NCI-H2029 (cell line): Measurements from ENCODE around the gene KCNK7.

Experiments used
- DNase-seq: peaks from one replicate; lab custom pipeline; 2025; lab: John Stamatoyannopoulos, UW

The KCNK7 gene

DNA sequence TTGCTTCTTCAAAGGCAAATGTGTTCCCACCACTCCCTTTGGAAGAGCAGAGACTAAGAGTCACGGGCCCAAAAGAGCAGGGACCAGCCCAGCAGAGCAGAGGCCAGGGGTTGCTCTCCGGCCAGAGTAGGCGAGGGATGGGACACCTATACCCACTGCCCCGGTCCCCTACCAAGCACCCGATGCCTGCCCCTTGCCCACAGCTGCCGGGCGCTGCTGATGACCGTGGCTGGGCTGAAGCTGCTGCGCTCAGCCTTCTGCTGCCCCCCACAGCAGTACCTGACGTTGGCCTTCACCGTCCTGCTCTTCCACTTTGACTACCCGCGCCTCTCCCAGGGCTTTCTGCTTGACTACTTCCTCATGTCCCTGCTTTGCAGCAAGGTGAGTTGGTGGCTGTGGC lies 31.6 kb upstream of the KCNK7 start:
- no peak for DNase-seq

DNA sequence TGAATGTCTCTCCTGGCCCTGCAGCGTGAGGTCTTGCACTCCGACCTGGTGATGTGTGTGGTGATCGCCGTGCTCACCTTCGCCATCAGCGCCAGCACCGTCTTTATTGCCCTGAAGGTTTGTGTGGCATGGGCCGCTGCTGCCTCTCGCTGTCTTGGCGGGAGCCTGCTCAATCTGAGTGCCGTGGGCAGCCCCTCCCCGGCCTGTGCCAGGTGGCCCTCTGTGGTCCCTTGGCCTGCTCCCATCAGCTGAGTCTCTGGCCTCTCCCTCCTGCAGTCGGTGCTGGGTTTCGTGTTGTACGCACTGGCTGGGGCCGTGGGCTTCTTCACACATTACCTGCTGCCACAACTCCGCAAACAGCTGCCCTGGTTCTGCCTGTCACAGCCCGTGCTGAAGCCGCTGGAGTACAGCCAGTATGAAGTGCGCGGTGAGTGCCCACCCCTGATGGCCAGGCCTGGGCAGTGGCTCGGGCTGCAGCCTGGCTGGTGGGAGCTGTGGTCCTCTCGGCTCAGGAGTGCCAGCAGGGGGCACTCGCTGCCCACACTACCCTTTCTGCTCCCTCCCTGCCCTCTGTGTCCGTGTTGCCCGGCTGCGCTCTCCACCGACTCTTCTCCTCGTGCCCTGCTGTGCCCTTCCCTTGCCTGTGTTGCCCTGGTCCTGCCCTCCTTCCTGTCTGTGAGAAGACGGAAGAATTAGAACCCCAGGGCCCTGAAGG lies 30.2 kb upstream of the KCNK7 start:
- no peak for DNase-seq

DNA sequence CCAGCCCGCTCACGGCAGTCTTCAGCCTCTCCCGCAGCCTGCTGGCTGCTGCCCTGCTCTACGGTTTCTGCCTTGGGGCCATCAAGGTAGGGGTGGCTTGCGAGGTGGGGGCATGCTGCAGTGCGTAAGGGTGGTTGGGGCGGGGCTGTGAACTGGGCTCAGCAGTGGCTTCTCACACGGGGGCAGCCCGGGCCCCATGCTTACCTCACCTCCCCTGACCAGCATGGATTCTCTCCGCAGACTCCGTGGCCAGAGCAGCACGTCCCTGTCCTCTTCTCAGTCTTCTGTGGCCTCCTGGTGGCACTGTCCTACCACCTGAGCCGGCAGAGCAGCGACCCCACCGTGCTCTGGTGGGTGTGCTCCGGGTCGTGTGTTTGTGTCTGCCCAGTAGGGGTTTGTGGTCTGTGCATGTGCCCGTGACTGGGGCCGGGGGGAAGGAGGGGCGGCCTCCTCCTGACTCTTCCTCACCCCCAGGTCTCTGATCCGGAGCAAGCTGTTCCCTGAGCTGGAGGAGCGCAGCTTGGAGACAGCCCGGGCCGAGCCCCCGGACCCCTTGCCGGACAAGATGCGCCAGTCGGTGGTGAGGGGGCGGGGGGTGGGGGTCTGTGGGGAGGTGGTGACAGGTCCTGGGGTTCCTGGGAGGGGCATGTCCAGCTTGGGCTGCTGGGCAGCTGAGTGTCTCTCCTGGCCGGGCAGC lies 29.5 kb upstream of the KCNK7 start:
- no peak for DNase-seq

DNA sequence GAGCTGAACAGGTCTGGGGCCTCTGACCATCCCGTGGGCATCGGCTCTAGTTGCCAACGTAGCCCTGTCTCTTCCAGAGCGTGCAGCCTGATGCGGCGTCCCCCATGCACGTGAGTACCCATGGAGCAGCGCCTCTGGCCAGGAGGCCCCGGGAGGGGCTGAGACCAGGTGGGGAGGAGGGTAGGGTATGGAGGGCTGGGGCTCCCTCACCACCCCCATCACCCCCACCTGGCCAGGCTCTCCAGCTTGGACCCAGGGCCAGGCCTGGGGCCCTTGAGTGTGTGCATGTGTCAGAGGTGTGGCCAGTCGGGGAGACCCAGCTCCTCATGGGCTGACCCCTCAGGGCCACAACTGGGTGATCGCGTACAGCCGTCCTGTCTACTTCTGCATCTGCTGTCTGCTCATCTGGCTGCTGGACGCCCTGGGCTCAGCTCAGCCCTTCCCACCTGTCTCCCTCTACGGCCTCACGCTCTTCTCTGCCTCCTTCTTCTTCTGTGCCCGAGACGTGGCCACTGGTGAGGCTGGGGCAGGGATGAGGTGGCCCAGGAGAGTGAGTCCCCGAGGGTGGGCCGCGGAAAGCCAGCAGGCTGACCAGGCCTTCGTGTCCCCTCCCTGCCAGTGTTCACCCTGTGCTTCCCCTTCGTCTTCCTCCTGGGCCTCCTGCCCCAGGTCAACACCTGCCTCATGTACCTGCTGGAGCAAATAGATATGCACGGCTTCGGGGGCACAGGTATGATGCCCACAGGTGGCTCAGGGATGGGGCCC lies 28.4 kb upstream of the KCNK7 start:
- no peak for DNase-seq

DNA sequence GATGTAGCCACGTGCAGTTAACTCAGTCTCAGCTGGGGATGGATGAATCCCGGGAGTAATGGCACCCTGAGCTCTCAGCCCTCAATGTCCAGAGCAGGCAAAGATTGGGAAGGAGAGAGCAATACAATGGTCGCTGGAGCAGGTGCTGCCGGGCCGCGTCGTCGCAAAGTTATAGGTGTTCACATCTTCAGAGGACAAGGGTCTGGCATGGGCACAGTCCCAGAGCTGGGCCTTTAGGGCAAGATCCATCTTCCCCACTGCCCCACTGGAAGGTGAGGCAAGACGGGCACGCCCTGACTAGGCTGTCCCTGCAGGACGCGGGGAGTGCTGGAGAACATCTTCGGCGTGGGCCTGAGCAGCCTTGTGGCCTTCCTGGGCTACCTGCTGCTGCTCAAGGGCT lies 27.6 kb upstream of the KCNK7 start:
- DNase-seq: no peak

DNA sequence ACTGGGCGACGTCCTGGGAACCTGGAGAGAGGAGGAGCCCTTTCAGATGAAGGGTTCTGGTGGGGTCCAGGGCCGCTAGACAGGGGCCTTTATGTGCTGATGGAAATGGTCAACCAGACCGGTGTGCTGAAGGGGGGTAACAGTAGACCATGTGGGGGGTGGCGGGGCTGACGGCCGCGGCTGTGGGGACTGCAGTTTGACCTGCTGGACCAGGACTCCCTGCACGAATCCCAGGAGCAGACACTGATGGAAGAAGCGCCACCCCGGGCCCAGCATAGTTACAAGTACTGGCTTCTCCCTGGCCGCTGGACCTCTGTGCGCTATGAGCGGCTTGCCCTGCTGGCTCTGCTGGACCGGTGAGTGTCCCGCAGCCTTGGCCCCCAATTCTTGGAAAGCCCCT lies 26.4 kb upstream of the KCNK7 start:
- no peak for DNase-seq

DNA sequence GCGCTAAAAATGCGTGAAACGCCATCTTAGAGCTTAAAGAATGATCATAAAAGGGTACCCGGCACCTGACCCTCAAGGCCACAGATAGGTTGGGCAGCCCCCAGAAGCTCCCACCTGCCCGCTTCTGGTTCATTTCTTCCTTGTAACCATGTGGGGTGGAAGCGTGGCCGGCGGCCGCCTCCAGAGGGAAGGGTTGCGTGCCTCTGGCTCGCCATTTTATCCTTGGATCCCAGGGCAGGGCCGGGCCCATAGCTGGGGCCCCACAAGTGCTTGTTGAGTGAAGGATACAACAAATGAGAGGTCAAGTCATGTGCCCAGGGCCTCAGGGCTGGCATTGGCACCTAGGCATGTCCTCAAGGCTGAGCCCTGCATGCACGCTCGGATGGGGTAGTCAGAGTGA lies 25.9 kb upstream of the KCNK7 start:
- no peak for DNase-seq

DNA sequence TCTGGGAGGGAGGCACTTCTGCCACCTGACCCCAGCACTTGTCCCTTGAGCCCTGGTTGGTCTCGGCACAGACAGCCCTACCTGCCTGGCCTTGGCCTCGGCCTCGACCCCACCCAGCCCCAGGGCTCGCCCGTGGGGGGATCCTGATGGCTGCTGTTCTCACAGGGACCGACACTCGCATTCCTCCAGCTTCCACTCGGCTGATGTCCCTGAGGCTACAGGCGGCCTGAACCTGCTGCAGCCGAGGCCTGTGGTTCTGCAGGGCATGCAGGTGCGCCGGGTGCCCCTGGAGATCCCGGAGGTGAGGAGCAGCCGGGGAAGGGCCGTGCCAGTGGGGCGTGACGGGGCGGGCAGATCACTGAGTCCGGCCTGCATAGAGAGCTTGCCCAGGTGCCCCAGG lies 25.1 kb upstream of the KCNK7 start:
- DNase-seq: no peak

DNA sequence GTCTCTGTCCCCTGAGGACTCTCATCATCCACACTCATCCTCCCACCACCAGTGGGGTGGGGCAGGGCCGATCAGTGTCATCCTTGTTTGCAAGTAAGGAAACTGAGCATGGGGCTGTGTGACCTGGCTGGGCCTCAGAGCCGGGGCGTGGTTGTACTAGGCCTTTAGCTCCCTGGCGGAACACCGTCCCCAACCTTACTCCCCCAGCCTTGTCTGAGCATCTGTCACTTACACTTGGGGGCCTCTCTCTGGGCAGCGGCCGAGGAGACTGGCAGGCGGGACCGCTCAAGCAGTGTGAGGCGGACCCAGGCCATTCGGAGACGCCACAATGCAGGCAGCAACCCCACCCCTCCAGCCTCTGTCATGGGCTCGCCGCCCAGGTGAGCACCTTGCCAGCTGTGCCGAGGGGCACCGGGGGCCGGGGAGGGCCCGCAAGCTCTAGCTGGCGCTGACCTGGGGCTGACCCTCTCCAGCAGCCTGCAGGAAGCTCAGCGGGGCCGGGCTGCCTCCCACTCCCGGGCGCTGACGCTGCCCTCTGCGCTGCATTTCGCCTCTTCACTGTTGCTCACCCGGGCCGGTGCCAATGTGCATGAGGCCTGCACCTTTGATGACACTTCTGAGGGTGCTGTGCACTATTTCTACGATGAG lies 23.8 kb upstream of the KCNK7 start:
- no peak for DNase-seq

DNA sequence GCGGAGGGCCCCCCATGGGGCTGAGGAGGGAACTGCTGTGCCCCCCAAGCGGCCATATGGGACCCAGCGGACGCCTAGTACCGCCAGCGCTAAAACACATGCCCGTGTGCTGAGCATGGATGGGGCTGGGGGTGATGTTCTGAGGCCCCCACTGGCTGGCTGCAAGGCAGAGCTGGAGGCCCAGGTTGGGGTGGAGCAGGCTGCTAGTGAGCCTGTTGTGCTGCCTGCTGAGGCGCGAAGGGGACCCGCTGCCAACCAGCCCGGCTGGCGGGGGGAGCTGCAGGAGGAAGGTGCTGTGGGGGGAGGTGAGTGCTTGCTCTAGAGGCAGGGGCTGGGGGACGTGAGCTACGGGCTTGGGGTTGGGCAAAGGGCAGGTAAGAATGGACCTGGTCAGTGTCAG lies 23.2 kb upstream of the KCNK7 start:
- DNase-seq: no peak

DNA sequence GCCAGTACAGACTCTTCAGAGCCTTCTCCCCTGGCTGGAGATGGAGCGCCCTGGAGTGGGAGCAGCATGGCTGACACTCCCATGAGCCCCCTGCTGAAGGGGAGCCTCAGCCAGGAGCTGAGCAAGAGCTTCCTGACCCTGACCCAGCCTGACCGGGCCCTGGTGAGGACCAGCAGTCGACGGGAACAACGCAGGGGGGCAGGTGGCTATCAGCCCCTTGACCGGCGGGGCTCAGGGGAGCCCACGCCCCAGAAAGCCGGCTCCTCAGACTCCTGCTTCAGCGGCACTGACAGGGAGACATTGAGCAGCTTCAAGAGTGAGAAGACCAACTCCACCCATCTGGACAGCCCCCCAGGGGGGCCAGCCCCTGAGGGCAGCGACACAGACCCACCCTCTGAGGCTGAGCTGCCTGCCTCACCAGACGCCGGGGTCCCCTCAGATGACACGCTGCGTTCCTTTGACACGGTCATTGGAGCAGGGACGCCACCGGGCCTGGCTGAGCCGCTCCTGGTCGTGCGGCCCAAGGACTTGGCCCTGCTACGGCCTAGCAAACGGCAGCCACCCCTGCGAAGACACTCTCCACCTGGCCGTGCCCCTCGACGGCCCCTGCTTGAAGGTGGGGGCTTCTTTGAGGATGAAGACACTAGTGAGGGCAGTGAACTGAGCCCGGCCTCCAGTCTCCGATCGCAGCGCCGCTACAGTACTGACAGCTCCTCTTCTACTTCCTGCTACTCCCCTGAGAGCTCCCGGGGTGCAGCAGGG lies 22.6 kb upstream of the KCNK7 start:
- DNase-seq: no peak

DNA sequence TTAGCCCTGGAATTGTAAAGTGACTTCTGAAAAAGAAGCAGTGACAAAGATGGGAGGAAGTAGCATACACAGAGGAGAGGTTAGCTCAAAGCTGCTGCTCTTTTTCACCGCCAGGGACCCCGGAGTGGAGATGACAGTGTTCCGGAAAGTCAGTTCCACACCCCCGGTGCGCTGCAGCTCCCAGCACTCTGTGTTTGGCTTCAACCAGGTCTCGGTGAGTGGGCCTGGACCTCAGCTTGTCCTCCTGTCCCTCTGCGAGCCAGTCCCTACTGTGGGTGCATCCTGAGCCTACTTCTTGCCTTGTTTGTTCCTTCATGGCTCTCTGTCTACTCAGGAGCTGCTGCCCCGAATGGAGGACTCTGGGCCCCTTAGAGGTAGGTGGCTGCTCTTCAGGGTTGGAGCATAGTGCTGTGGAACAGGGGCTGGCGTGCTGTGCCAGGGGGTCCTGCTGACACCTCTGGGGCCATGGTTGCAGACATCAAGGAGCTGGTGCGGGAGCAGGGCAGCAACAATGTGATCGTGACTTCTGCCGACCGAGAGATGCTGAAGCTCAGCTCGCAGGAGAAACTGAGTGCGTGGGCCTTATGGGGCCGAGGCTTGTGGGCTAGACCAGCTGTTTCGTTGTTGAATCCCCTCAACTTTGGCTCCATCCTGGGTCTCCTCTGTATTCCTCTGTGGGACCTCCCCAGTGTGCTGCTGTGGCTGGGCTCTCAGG lies 21.7 kb upstream of the KCNK7 start:
- no peak for DNase-seq

DNA sequence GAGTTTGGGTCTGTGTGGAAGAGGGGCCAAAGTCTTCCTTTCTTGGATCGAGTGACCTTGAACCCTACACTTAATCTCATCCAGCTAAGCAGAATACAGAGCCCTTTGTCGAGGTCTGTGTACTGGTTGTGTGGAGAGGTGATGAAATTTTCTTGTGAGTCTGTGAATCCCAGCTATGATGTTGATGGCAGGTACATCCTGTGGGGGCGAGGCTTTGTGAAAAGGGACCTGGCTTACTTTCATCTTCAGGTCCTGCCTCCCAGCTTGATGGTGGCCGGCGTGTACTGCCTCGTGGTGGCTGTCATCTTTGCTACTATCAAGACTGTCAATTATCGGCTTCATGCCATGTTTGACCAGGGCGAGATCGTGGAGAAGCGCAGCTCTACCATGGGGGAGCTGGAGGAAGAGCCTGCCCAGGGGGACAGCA lies 21.0 kb upstream of the KCNK7 start:
- DNase-seq: no peak

DNA sequence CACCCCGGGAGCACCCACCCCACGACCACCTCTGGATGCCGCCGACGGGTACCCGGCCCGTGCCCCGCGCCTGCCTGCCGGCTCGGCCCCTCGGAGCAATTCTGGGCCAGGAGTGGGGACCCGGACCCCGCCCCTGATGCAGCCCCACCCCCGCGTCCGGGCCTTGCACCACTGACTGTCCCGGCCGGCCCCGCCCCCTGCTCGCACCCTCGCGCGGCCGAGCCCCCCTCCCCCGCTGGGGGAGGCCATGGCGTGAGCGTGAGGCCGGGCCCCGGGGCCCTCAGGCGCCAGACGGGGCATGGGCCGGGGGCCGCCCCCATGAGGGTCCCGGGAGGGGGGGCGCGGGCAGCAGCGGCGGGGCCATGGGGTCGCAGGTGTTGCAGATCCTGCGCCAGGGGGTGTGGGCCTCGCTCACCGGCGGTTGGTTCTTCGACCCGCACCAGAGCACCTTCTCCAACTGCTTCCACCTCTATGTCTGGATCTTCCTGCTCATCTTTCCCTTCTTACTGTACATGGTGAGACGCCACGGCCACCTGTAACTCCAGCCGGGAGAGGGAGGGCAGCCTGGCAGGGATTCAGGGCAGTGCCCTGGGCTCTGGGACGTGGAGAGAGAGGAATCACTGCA lies 20.5 kb upstream of the KCNK7 start:
- DNase-seq: no peak

DNA sequence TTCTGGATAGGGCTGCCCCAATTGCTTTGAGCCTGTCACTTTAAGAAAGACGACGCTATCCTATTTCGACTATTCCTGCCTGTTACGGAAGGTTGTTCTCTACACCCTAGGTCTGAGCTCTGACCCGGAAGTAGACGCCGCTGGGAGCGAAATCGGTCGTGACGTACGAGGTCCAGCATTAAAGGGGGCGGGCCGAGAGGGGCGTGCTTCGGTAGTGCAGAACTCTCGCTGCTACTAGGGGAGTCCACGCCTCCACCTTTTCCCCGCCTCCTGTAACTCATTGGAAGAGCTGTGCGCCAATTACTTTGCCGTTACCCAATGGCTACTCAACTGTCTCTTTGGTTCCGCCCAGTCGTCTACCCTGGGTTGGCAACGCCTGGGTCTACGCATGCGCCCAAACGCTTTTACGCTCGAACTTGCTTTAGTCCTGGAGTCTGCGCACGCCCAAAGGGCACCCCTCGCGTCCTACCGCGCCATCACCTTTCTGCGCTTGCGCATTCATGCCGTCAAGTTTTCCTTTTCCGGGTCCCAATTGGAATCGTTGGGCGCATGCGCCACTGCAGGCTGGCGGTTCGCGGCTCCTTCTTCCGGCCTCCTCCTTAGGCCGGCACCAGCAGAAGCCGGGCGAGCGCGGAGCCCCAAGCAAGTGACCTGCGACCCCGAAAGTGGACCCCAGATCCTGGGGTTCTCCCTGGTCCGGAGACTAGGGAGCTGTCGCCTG lies 19.8 kb upstream of the KCNK7 start, which contains the start of gene PCNX3:
Gene PCNX3 (plus strand): TSS at position 548 of the 721 bp plus-strand sequence. CDS start 536 bp downstream, outside the sequence.
- peak; percentile 100 for DNase-seq

DNA sequence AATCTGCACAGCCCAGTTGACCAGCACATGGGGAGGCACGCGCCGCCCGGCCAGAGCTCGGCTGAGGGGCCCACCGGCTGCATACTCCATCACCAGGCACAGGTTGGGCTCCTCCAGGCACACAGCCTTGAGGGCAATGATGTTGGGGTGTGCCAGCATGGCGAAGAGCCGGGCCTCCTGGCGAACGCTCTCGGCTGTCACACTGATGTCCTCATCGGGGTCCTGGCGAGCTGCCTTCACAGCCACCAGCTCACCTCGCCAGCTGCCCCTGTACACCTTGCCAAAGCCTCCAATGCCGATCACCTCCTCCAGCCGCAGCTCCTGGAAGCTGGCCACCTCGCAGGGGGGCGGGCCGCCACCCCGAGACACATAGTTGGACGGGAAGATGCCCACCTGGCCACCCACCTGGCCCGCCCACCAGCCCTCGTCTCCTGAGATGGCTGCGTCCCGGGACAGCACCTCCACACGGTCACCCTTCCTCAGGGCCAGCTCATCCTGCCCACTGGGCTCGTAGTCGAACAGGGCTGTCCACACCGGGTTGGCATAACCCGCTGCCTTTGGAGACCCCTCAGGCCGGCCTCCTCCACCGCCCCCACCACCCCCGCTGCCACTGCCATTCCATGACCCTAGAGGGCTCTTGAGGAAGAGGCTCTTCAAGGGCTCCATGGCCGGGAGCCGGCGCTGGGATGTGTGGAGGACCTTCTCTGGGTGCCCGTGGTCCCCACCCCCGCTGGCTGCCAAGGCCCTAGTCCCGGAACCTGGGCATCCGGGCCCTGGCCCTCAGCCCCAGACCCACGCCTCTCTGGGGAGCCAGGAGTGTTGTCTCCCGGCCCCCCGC lies 17.7 kb upstream of the KCNK7 start:
- DNase-seq: no peak

DNA sequence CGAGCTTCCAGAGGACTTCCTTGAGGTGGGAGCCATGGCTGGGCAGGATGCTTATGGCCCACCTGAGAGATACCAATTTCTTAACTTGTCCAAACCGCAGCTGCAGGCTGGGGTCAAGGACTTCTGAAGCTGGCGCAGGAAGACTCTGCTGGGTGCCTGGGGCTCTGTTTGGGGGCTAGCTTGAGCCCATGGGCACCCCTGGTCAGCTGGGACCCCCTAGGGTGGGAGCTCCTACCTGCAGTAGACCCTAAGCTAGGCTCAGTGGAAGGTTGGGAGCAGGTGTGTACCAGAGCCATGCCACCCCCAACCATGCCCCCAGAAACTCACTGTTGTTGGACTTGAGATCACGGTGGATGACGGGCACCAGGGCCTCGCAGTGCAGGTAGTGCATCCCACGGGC lies 17.1 kb upstream of the KCNK7 start:
- no peak for DNase-seq

DNA sequence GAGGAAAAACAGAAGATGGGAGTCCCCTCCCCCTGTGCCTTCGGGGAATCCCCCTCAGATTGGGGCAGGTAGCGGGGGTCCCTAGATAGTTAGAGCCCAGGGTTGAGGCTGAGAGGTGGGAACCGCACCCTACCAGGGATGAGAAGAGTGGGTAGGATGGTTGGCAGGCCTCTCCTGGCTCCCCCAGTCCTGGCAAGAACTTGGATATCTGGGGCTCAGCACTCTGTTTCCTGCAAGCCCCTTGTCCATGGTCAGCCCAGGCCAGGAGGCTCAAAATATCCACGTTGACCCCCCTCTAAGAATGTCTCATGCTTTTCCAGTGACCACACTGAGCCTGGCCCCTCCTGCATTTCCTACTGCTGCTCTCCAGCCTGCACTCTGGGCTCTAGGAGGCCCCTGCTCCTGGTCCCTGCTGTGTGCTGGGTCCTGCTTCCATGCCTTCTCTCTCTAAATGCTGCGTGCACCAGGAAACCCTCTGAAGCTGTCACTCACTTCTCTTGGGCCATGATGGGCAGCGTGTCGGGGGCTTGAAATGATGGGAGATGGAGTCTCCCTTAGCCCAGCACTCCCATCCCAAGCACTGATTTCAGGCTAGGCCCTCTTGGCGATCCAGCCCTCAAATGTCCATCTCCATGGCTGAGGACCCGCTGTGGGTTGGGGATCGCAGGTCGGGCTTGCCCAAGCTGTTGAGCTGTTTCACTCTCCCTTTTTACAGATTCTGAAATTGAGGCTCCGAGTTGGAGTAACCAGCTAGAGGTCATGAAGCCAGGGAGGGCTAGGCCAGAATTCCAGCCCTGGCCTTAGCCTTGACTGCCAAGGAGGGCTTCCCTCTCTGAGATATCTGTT lies 16.4 kb upstream of the KCNK7 start:
- no peak for DNase-seq
